Measurements from ENCODE around the gene KCNIP4.

KCNIP4 gene

GRCh38 chr4:21192367-21192766 is 756.2 kb downstream of the KCNIP4 start:
- no peak for DNase-seq (ENCODE audit: low read depth in 3 of 3)

- DNase-seq (ENCODE audit: low read depth in 3 of 3) = no peak
These were observed 757.3 kb downstream of the KCNIP4 start for GRCh38 chr4:21191317-21191716.

- no peak for DNase-seq (ENCODE audit: low read depth in 3 of 3)
These were observed 763.8 kb downstream of the KCNIP4 start for GRCh38 chr4:21184788-21185187.

- DNase-seq (ENCODE audit: low read depth in 3 of 3) = no peak
These were observed 766.9 kb downstream of the KCNIP4 start for GRCh38 chr4:21181716-21182115.

- no peak for DNase-seq (ENCODE audit: low read depth in 3 of 3)
These were observed 770.7 kb downstream of the KCNIP4 start for GRCh38 chr4:21177871-21178270.

GRCh38 chr4:21177092-21177491 is 771.5 kb downstream of the KCNIP4 start:
- DNase-seq (ENCODE audit: low read depth in 3 of 3) = no peak

- DNase-seq (ENCODE audit: low read depth in 3 of 3) = no peak
These were observed 780.9 kb downstream of the KCNIP4 start for GRCh38 chr4:21167711-21168110.

- DNase-seq (ENCODE audit: low read depth in 3 of 3) = no peak
These were observed 793.2 kb downstream of the KCNIP4 start for GRCh38 chr4:21155367-21155766.

- no peak for DNase-seq (ENCODE audit: low read depth in 3 of 3)
These were observed 809.2 kb downstream of the KCNIP4 start for GRCh38 chr4:21139327-21139726.

- no peak for DNase-seq (ENCODE audit: low read depth in 3 of 3)
These were observed 812.4 kb downstream of the KCNIP4 start for GRCh38 chr4:21136051-21136630.

GRCh38 chr4:21134994-21135393 is 813.6 kb downstream of the KCNIP4 start:
- no peak for DNase-seq (ENCODE audit: low read depth in 3 of 3)

GRCh38 chr4:21130606-21131005 is 818.0 kb downstream of the KCNIP4 start:
- no peak for DNase-seq (ENCODE audit: low read depth in 3 of 3)

GRCh38 chr4:21126014-21126512 is 822.5 kb downstream of the KCNIP4 start:
- no peak for DNase-seq (ENCODE audit: low read depth in 3 of 3)

- DNase-seq (ENCODE audit: low read depth in 3 of 3) = no peak
These were observed 830.3 kb downstream of the KCNIP4 start for GRCh38 chr4:21118301-21118700.

- DNase-seq (ENCODE audit: low read depth in 3 of 3) = no peak
These were observed 830.9 kb downstream of the KCNIP4 start for GRCh38 chr4:21117541-21118180.

- DNase-seq (ENCODE audit: low read depth in 3 of 3) = no peak
These were observed 834.9 kb downstream of the KCNIP4 start for GRCh38 chr4:21113496-21114223.

GRCh38 chr4:21102667-21103066 is 845.9 kb downstream of the KCNIP4 start:
- DNase-seq (ENCODE audit: low read depth in 3 of 3) = no peak

- DNase-seq (ENCODE audit: low read depth in 3 of 3) = no peak
These were observed 850.7 kb downstream of the KCNIP4 start for GRCh38 chr4:21097865-21098264.

- no peak for DNase-seq (ENCODE audit: low read depth in 3 of 3)
These were observed 851.5 kb downstream of the KCNIP4 start for GRCh38 chr4:21097026-21097425.

GRCh38 chr4:21092531-21092930 is 856.0 kb downstream of the KCNIP4 start:
- no peak for DNase-seq (ENCODE audit: low read depth in 3 of 3)

- no peak for DNase-seq (ENCODE audit: low read depth in 3 of 3)
These were observed 858.4 kb downstream of the KCNIP4 start for GRCh38 chr4:21090094-21090666.

GRCh38 chr4:21083413-21083812 is 865.2 kb downstream of the KCNIP4 start:
- DNase-seq (ENCODE audit: low read depth in 3 of 3) = no peak

GRCh38 chr4:21077967-21078366 is 870.6 kb downstream of the KCNIP4 start:
- no peak for DNase-seq (ENCODE audit: low read depth in 3 of 3)

Measured in stimulated activated CD4-positive, alpha-beta T cell treated with anti-CD3 and anti-CD28 coated beads, TNF-alpha, amount 100 ng/mL, for 4 hours (primary cell).